NCI-H1436 treated with DMSO at 0.1 percent for 48 hours (cell line): ENCODE results near the gene MRPS35.
A peak's percentile ranks its signal among the peaks of the same experiment; 100 is the strongest.

ENCODE experiments used
- DNase-seq: peaks from one replicate; lab custom pipeline; 2025; lab: John Stamatoyannopoulos, UW

Gene MRPS35

GRCh38 chr12:27772328-27773049 is 61.9 kb downstream of the MRPS35 start:
- no peak for DNase-seq

DNA sequence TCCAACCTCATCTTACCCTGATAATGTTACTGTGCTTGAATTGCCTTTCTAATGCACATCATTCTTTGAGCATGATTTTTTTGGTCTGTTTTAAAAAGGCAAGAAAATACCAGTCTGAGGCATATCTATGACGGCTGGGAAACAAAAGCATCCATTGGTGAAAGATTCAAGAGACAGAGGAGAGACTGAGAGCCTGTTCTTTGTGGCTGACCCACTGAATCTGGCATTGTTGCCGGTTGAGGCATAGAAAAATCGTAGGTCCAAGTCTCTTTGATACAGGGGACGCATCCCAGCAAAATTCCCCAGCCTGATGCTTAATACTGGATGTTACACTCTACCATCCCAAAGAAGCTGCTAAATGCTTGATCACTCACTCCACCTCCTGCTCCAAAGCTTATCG is 66.5 kb downstream of the MRPS35 start:
- DNase-seq: no peak

DNA sequence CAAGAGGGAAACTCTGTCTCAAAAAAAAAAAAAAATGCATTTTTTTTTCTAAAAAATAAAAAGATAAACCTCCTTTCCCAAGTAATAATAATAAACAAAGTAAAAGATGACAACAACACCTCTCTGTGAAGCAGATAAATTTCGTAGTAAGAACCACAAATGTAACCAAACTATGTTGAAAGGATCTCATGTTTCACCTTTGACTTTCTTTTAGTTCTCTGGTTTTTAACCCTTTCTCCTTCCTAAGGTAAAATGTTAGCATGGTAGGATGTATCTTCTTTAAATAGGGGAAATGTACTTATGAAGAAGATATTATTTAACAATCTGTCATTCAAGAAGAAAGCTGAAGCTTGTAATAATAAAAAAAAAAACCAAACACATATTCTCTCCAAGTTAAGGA is 67.6 kb downstream of the MRPS35 start:
- no peak for DNase-seq

- no peak for DNase-seq
Observed at GRCh38 chr12:27779416-27779919, 68.8 kb downstream of the MRPS35 start.

- no peak for DNase-seq
Observed at GRCh38 chr12:27779920-27780611, 69.4 kb downstream of the MRPS35 start, which contains the start of the genes KLHL42 and MANSC4. TSS of gene KLHL42 (plus strand) at chr12:27780233. CDS start at chr12:27780331, 98 bp downstream. TSS of gene MANSC4 (minus strand) at chr12:27780236. CDS start at chr12:27771276, 8,960 bp downstream.

DNA sequence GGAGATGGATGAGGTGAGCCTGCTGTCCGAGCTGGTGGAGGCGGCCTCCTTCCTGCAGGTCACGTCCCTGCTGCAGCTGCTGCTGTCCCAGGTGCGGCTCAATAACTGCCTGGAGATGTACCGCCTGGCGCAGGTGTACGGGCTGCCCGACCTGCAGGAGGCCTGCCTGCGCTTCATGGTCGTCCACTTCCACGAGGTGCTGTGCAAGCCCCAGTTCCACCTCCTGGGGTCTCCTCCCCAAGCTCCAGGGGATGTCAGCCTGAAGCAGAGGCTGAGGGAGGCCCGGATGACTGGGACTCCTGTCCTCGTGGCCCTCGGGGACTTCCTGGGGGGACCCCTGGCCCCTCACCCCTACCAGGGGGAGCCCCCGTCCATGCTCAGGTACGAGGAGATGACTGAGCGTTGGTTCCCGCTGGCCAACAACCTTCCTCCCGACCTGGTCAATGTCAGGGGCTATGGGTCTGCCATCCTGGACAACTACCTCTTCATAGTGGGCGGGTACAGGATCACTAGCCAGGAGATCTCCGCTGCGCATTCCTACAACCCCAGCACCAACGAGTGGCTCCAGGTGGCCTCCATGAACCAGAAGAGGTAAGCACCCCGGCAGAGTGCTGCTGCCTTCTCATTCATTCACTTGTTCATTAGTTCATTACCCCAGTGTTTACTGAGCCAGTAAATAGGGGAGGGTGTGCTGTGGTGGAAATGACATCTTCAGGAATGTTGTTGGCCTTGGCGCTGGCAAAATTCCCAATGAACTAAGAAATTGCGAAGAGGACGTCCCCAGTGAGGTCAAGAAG is 70.2 kb downstream of the MRPS35 start:
- no peak for DNase-seq

- DNase-seq: no peak
Observed at GRCh38 chr12:27781680-27782079, 71.0 kb downstream of the MRPS35 start.

DNA sequence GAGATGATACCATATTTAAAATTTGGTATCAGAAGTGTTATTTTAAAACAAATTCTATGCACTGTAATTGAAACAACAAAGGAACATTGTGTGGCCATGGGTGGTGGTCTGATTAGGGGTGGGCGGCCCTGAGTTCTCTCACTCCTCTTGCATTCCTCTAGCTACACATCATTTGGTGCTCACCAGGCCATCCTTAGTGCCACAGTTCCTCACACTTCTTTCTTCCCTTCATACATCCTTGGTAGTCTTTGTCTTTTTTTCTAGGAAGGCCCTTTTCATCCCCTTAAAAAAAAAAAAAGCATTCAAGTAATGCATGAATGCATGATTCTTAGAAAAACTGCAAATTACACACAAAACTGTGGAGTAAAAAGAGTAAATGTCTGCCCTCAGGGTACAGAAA is 71.8 kb downstream of the MRPS35 start:
- no peak for DNase-seq

DNA sequence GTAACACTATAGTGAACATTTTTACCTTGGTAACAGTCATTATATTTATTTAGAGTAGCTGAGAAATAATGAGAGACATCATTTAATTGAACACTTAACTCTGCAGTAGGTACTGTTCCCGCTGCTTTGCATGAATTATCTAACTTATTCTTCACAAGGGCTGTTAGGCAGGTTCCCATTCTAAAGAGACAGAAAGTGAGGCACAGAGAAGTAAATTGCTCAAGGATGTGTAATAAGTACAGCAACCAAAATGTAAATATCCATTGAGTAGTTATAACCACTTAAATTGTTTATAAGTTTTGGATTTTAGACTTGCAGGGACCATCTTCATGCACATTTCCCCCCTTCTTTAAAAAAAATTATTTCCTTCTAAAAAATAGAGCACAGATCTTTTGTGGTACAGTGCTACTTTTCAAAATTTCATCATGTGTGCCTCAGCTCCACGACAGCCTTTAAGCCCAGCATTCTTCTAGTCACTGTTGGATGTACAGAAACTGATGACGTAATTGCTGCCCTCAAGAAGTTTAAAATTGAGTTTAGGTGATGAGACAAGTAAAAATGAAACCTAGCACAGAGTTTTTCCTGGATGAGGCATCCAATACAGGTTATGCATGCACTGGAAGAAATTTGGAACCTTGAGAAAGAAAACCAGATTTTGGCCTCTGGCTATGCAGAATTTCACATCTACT is 75.4 kb downstream of the MRPS35 start:
- peak; percentile 32 for DNase-seq

GRCh38 chr12:27787559-27787958 is 76.9 kb downstream of the MRPS35 start:
- DNase-seq: no peak

- DNase-seq: no peak
Observed at GRCh38 chr12:27790179-27790578, 79.5 kb downstream of the MRPS35 start.

DNA sequence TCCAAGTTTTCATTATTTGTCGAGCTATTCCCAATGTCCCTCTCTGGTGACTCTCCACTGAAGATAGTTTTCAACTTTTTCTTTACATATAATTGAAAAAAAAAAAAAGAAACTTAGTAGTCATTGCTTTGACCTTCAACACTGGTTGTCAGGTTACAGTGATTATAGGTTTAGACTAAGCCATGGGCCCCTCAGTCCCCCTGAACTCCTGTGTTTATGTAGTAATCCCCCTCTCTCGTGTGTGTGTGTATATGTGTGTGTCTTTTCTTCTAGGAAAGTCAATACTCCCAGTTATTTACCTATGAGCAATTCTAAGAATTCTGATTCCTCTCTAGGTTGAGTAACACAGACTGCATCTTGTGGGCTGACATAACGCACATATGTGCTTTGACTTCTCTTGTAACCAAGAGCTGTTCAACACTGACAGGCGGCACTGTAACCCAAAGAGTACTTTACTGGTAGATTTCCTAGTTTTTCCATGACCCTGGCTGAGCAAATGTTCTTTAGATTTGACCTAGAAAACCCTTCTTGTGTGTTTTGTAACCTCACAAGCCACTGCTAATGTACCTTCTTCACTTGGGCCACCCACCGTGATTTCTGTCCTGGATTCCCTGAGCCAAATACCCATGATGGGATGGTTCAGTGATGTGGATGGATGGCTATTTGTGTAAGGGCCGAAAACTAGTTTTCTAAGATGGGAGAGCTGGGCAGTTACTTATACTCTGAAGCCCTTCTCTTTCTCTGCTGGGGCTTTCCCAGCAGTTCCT is 84.4 kb downstream of the MRPS35 start:
- DNase-seq: no peak

GRCh38 chr12:27796128-27796527 is 85.5 kb downstream of the MRPS35 start:
- DNase-seq: no peak

DNA sequence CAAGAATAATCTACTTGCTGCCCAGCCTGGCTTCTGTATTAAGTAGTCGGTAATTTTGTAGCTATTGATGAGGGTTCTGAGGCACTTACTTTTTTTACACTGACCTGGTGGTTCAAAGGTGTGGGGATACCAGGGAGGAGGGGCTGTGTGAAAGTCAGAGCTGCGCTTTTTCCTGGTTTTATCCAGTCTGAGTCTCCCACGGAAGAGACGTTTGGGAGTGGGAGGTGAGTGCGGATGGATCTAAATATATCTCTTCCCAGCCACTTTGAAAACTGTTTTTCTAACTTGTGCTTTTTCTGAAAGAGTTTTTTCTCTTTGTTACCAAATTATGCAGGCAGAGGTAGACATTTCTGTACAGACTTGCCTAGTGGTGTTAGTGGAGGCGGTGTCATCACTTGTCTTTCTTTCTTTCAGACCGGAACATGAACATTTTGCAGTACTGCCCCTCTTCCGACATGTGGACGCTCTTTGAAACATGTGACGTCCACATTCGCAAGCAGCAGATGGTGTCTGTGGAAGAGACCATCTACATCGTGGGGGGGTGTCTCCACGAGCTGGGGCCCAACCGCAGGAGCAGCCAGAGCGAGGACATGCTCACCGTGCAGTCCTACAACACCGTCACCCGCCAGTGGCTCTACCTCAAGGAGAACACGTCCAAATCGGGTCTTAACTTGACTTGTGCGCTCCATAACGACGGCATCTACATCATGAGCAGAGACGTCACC is 86.8 kb downstream of the MRPS35 start:
- DNase-seq: no peak

- no peak for DNase-seq
Observed at GRCh38 chr12:27800819-27801218, 90.2 kb downstream of the MRPS35 start.

DNA sequence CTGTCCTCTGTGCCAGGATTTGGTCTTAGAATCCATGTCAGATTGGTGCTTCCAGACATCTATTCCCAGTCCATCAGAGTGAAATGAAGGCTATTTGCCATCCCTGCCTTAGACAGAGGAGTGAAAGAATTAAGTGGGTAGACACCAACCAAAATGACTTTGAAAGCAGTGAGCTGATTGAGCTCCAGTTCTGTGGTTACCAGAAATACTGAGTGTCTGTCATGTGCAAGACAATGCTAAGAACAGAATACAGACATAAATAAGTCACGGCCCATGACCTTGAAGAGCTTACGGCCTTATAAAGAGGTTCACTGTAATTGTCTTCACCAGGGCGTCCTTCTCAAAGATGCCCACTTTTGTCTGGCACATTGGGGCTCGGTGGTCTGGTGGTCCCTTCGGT is 91.0 kb downstream of the MRPS35 start:
- no peak for DNase-seq

DNA sequence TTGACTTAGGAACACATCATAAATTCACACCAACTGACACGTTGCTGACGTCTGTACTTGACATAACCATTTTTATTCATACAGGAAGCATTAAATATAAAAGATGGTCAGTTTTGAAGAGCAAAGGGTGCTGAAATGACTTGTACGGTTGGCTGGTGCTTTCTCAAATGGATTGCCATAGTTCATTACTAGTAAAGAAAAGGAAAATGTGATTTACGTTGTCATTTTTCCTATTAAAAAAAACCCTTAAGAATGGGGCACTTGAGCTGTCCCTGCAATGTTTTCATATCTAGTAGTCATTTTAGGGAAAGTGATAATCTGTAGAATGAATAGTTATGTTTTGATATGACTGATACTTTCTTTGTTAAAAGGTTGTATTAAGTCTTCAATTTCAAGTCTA is 91.9 kb downstream of the MRPS35 start:
- no peak for DNase-seq

DNA sequence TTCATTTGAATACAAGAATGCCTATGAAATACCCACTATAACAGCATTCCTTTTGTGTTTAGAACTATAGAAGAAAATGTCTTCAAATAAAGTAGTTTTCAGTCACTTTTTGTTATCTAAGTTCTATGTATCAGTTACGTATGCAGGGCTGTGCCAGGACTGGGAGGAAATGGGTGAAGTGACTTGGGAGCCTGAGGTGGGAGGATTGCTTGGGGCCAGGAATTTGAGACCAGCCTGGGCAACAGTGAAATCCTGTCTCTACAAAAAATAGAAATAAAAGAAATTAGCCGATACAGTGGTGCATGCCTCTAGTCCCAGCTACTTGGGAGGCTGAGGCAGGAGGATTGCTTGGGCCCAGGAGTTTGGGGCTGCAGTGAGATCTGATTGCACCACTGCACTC is 92.3 kb downstream of the MRPS35 start:
- DNase-seq: no peak

- DNase-seq: no peak
Observed at GRCh38 chr12:27805238-27805637, 94.6 kb downstream of the MRPS35 start.
